Testis (tissue), 2 donors: ENCODE measurements around the gene ABL1.

ENCODE experiments used
- CTCF ChIP-seq, 3 experiments: fragments of 450-650 bp in 2 of 3; fragments of 200-600 bp in 1 of 3; sonication (generic) in 1 of 3; IDR thresholded peaks; one replicate each; pipeline ENCODE4 v1.5.1; 2016 to 2019; ENCODE audit warnings: antibody characterized with exemption in 3 of 3, mild to moderate bottlenecking in 2 of 3, moderate library complexity in 1 of 3
- POLR2A ChIP-seq: fragments of 450-650 bp; IDR thresholded peaks from one replicate; pipeline ENCODE4 v1.6.1; 2017; ENCODE audit warnings: antibody characterized with exemption, mild to moderate bottlenecking, moderate library complexity

- TF ChIP-seq POLR2A (no peak), CTCF (IDR thresholded peaks at IDR 0.05) (no peak)
These were observed 78.0 kb downstream of the ABL1 start for GRCh38 chr9:130912932-130913598.
